ENCODE measurements around the gene NPAT.

Gene NPAT

DNA sequence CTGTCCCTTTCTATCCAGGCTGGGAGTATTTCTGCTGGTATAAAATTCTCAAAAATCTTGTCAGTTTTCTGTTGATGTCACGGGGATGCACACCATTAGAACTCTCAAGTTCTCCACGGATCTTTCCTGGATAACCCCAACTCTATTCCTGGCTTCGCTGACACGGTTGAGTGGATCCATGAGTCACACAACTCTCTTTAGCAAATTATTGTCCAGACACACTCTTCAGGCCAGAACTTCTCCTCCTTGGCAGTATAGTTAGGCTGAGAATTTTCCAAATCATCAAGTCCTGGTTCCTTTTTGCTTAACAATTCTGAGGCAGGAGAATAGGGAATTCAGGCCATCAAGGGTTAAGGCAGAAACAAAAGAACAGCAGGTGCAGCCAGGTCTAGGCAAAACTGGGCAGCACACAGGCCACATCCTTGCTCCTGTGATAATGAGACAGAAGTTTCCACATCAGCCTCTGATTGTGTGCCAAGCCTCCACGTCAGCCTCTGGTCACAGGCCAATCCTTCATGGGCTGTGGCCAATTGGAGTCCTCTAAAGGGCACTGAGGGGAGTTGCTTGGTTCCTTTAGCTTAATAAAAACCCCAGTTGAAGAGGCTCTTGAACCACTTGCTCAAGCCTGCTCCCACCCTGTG lies 106.8 kb downstream of the NPAT start:
- no peak for TF ChIP-seq CTCF (IDR thresholded peaks at IDR 0.05; ENCODE audit: low read depth, low read length)
- Histone ChIP-seq H3K36me3 (no peaks in the 10 kb centered on the region), H3K27ac (no peak overlapping the region), H3K9me3 (ENCODE audit: severe bottlenecking) (no peaks in the 10 kb centered on the region), H3K4me3 (ENCODE audit: low read depth, low read length) (no peak overlapping the region), H3K27me3 (ENCODE audit: insufficient read depth, low read depth, severe bottlenecking) (no peaks in the 10 kb centered on the region)
- no peak for DNase-seq

DNA sequence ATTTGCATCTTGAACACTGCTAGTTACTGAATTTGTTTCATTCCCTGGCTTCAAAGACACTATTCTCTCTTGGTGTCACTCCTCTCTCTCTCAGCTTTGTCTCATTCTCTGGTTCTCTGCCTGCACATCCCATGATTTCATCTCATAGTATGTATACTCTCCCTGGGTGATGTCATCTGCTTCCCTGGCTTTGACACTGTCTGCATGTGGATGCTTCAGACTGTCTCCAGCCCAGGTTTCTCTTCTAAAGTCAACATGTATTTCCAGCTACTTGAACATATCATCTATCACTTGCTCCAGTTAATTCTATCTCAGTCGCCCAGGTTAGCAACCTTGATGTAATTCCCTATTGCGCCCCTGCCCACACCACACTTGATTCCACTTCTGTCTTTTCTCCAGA lies 110.4 kb downstream of the NPAT start:
- no peak for DNase-seq
- H3K4me3 ChIP-seq (ENCODE audit: low read depth, low read length): no peak overlapping the region

GRCh38 chr11:108111126-108111525 lies 111.3 kb downstream of the NPAT start:
- DNase-seq: no peak
- H3K27me3 ChIP-seq (ENCODE audit: insufficient read depth, low read depth, severe bottlenecking): no peaks in the 10 kb centered on the region
- no peak overlapping the region for H3K27ac ChIP-seq
- TF ChIP-seq CTCF (IDR thresholded peaks at IDR 0.05; ENCODE audit: low read depth, low read length): no peak
- no peak overlapping the region for H3K4me3 ChIP-seq (ENCODE audit: low read depth, low read length)
- H3K9me3 ChIP-seq (ENCODE audit: severe bottlenecking): no peaks in the 10 kb centered on the region
- H3K36me3 ChIP-seq: no peaks in the 10 kb centered on the region

More for the DNA sequence above, 110.4 kb downstream of the NPAT start:
- Histone ChIP-seq H3K36me3 (no peaks in the 10 kb centered on the region), H3K9me3 (ENCODE audit: severe bottlenecking) (no peaks in the 10 kb centered on the region), H3K27ac (no peak overlapping the region), H3K27me3 (ENCODE audit: insufficient read depth, low read depth, severe bottlenecking) (no peaks in the 10 kb centered on the region)
- no peak for TF ChIP-seq CTCF (IDR thresholded peaks at IDR 0.05; ENCODE audit: low read depth, low read length)

Data from WERI-Rb-1 (cell line).